Mesendoderm (in vitro differentiated cells): Measurements from ENCODE around the gene COMMD4.

Experiments used
- DNase-seq: peaks from one replicate; pipeline ENCODE4 v3.0.0; 2013
- H2AK5ac ChIP-seq: 2 replicates; pipeline ENCODE4 v1.6.1; 2013; ENCODE audit warnings: low read length, inconsistent platforms
- H2BK120ac ChIP-seq: 2 replicates; pipeline ENCODE4 v1.6.1; 2013; ENCODE audit warnings: low read depth, mild to moderate bottlenecking, low read length, moderate library complexity, mixed read lengths
- H2BK15ac ChIP-seq: replicated peaks from 2 replicates; pipeline ENCODE4 v1.6.1; 2013; ENCODE audit warnings: low read depth, mild to moderate bottlenecking, moderate library complexity
- H2BK5ac ChIP-seq: 2 replicates; pipeline ENCODE4 v1.6.1; 2013; ENCODE audit warnings: low read length, inconsistent platforms
- H3K18ac ChIP-seq: 2 replicates; pipeline ENCODE4 v1.6.1; 2013; ENCODE audit warnings: mild to moderate bottlenecking, low read length, mixed read lengths
- H3K23ac ChIP-seq: one replicate; pipeline ENCODE4 v1.6.1; 2013; ENCODE audit warnings: low read length
- H3K27ac ChIP-seq: 2 replicates; pipeline ENCODE4 v1.5.1; 2013; ENCODE audit warnings: low read depth, mild to moderate bottlenecking, inconsistent platforms, low read length, moderate library complexity
- H3K27me3 ChIP-seq: 2 replicates; pipeline ENCODE4 v1.6.1; 2013; ENCODE audit warnings: low read length, control low read depth, mild to moderate bottlenecking, inconsistent platforms; ENCODE audit not compliant: insufficient read depth, poor library complexity
- H3K36me3 ChIP-seq: 2 replicates; pipeline ENCODE4 v1.6.1; 2013; ENCODE audit warnings: low read length, inconsistent platforms; ENCODE audit not compliant: control insufficient read depth, insufficient read depth
- H3K4ac ChIP-seq: one replicate; pipeline ENCODE4 v1.6.1; 2013; ENCODE audit warnings: low read depth, mild to moderate bottlenecking, low read length, moderate library complexity
- H3K4me1 ChIP-seq: 2 replicates; pipeline ENCODE4 v1.6.1; 2013; ENCODE audit warnings: low read depth, low read length, inconsistent platforms; ENCODE audit not compliant: control insufficient read depth
- H3K4me2 ChIP-seq: 2 replicates; pipeline ENCODE4 v1.6.1; 2013; ENCODE audit warnings: low read length
- H3K4me3 ChIP-seq: 2 replicates; pipeline ENCODE4 v1.5.1; 2013; ENCODE audit warnings: mild to moderate bottlenecking, low read length
- H3K56ac ChIP-seq: one replicate; pipeline ENCODE4 v1.6.1; 2013; ENCODE audit warnings: low read length
- H3K79me1 ChIP-seq: 2 replicates; pipeline ENCODE4 v1.6.1; 2013; ENCODE audit warnings: low read length, inconsistent platforms
- H3K79me2 ChIP-seq: 2 replicates; pipeline ENCODE4 v1.6.1; 2013; ENCODE audit warnings: mild to moderate bottlenecking, low read length; ENCODE audit not compliant: control insufficient read depth, insufficient read depth
- H3K9ac ChIP-seq: 2 replicates; pipeline ENCODE4 v1.6.1; 2013; ENCODE audit warnings: low read length, inconsistent platforms
- H4K5ac ChIP-seq: one replicate; pipeline ENCODE4 v1.6.1; 2013; ENCODE audit warnings: low read length
- H4K8ac ChIP-seq: one replicate; pipeline ENCODE4 v1.6.1; 2013; ENCODE audit warnings: low read depth, mild to moderate bottlenecking, control low read depth, low read length, moderate library complexity
- WGBS: extraction: QIAGEN DNeasy Blood & Tissue Kit; methylation state at CpG from one replicate; pipeline ENCODE4 v1.1.7; 2013; ENCODE audit warnings: low lambda C conversion rate, missing lambda C conversion rate; ENCODE audit not compliant: insufficient coverage; ENCODE audit errors: extremely low coverage; 5-methylcytosine and 5-hydroxymethylcytosine counted together

The COMMD4 gene

GRCh38 chr15:75354454-75354853 is 18.6 kb downstream of the COMMD4 start:
- H4K5ac ChIP-seq, result no peak overlapping the region
- H3K79me1 ChIP-seq, result no peaks in the 10 kb centered on the region
- H3K27ac ChIP-seq, result no peak overlapping the region
- no peak overlapping the region for H2BK120ac ChIP-seq
- no peaks in the 10 kb centered on the region for H3K27me3 ChIP-seq
- no peak overlapping the region for H3K4ac ChIP-seq
- no peaks in the 10 kb centered on the region for H3K4me1 ChIP-seq
- no peak overlapping the region for H3K23ac ChIP-seq
- H3K4me3 ChIP-seq, result no peak overlapping the region
- no peak overlapping the region for H3K18ac ChIP-seq
- H4K8ac ChIP-seq, result no peak overlapping the region
- H3K4me2 ChIP-seq, result no peak overlapping the region
- H3K9ac ChIP-seq, result no peak overlapping the region
- H3K56ac ChIP-seq, result no peak overlapping the region
- no peak overlapping the region for H2BK15ac ChIP-seq
- no CpG with 5 or more reads among the region's 7 CpGs for WGBS
- no peak for DNase-seq
- no peaks in the 10 kb centered on the region for H3K36me3 ChIP-seq
- H2BK5ac ChIP-seq, result no peak overlapping the region
- H2AK5ac ChIP-seq, result no peak overlapping the region
- H3K79me2 ChIP-seq, result no peaks in the 10 kb centered on the region

DNA sequence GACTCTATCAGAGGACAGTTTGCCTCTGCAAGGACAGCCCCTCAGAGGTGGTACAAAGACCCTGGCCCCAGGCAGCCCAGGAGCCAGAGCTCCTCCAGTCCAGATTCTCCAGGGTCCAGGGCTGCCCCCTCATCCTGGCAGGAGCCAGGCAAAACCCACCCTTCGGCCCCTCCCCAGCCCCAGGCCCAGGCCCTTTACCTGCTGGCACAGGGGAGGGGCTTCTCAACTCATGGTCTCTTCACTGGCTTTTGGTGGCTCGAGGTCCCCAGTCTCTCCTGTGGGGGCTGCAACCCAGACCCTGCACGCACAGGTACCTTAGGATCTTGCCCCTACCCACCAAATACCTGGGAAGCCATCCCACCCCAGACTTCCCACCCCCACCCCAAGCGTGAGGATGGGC is 19.5 kb downstream of the COMMD4 start:
- no peak overlapping the region for H3K9ac ChIP-seq
- no peak for DNase-seq
- no peaks in the 10 kb centered on the region for H3K27me3 ChIP-seq
- H2BK15ac ChIP-seq, result no peak overlapping the region
- no peak overlapping the region for H3K27ac ChIP-seq
- no peak overlapping the region for H2AK5ac ChIP-seq
- H3K23ac ChIP-seq, result no peak overlapping the region
- H2BK120ac ChIP-seq, result no peak overlapping the region
- whole genome bisulfite sequencing, result no CpG with 5 or more reads among the region's 4 CpGs
- H3K18ac ChIP-seq, result no peak overlapping the region
- H3K56ac ChIP-seq, result no peak overlapping the region
- H3K79me1 ChIP-seq, result no peaks in the 10 kb centered on the region
- no peak overlapping the region for H4K5ac ChIP-seq
- H3K4me2 ChIP-seq, result no peak overlapping the region
- no peak overlapping the region for H3K4me3 ChIP-seq
- no peak overlapping the region for H3K4ac ChIP-seq
- no peak overlapping the region for H4K8ac ChIP-seq
- no peaks in the 10 kb centered on the region for H3K79me2 ChIP-seq
- no peak overlapping the region for H2BK5ac ChIP-seq
- H3K36me3 ChIP-seq, result no peaks in the 10 kb centered on the region
- H3K4me1 ChIP-seq, result no peaks in the 10 kb centered on the region

DNA sequence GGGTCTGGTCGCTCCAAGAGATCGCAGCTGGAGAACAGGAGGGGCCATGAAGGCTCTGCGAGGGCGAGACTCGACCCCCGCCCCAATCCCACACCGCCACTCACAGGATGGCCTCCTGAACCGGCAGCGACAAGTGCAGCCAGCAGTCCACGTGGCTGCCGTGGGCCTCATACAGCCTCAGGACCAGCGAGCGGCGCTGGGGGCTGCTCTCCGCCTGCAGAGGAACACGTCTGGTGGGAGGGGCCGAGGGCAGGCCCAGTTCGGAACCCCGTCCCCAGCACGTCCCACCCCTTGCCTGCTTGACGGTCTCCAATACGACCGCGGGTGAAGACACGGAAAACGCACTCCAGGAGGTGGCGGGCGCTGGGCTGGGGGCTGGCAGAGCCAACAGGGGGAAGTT is 20.1 kb downstream of the COMMD4 start:
- no peak overlapping the region for H4K8ac ChIP-seq
- no peak overlapping the region for H3K23ac ChIP-seq
- no peak overlapping the region for H2BK5ac ChIP-seq
- no peak overlapping the region for H3K9ac ChIP-seq
- H3K4me2 ChIP-seq, result no peak overlapping the region
- no peaks in the 10 kb centered on the region for H3K4me1 ChIP-seq
- H3K36me3 ChIP-seq, result no peaks in the 10 kb centered on the region
- H4K5ac ChIP-seq, result no peak overlapping the region
- no peak overlapping the region for H2AK5ac ChIP-seq
- no CpG with 5 or more reads among the region's 28 CpGs for WGBS
- H3K27me3 ChIP-seq, result no peaks in the 10 kb centered on the region
- DNase-seq, result no peak
- H3K56ac ChIP-seq, result no peak overlapping the region
- no peak overlapping the region for H3K4me3 ChIP-seq
- no peaks in the 10 kb centered on the region for H3K79me1 ChIP-seq
- no peaks in the 10 kb centered on the region for H3K79me2 ChIP-seq
- no peak overlapping the region for H3K18ac ChIP-seq
- no peak overlapping the region for H3K27ac ChIP-seq
- H3K4ac ChIP-seq, result no peak overlapping the region
- H2BK120ac ChIP-seq, result no peak overlapping the region
- H2BK15ac ChIP-seq, result no peak overlapping the region

DNA sequence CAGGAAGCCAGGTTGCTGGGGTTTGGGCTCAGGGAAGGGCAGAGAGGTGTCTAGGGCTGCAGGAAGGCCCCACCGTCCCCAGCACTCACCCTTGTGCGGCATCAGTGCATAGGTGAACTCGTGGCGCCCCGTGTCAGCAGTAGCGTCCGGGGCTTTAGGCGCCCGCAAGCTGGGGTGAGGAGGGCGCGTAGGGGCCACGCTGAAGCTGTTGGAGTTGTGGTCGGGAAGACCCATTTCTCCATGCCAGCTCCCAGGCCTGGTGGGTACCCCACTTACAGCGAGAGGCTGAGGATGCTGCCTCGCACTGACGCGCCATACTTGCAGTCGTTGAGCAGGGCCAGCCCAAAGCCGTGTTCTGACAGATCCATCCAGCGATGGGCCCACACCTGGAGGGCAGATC is 20.7 kb downstream of the COMMD4 start:
- H2BK5ac ChIP-seq, result no peak overlapping the region
- H3K4me1 ChIP-seq, result no peaks in the 10 kb centered on the region
- H2AK5ac ChIP-seq, result no peak overlapping the region
- no peak overlapping the region for H3K56ac ChIP-seq
- no peak overlapping the region for H3K23ac ChIP-seq
- H3K18ac ChIP-seq, result no peak overlapping the region
- H2BK15ac ChIP-seq, result no peak overlapping the region
- peaks cover 2% of the 10 kb centered on the region for H3K36me3 ChIP-seq
- no peak overlapping the region for H3K4me2 ChIP-seq
- no peak overlapping the region for H2BK120ac ChIP-seq
- no peak overlapping the region for H3K9ac ChIP-seq
- H3K27me3 ChIP-seq, result no peaks in the 10 kb centered on the region
- H4K5ac ChIP-seq, result no peak overlapping the region
- WGBS, result no CpG with 5 or more reads among the region's 20 CpGs
- DNase-seq, result no peak
- H3K79me1 ChIP-seq, result no peaks in the 10 kb centered on the region
- H3K79me2 ChIP-seq, result no peaks in the 10 kb centered on the region
- H4K8ac ChIP-seq, result no peak overlapping the region
- no peak overlapping the region for H3K4ac ChIP-seq
- H3K4me3 ChIP-seq, result no peak overlapping the region
- no peak overlapping the region for H3K27ac ChIP-seq

DNA sequence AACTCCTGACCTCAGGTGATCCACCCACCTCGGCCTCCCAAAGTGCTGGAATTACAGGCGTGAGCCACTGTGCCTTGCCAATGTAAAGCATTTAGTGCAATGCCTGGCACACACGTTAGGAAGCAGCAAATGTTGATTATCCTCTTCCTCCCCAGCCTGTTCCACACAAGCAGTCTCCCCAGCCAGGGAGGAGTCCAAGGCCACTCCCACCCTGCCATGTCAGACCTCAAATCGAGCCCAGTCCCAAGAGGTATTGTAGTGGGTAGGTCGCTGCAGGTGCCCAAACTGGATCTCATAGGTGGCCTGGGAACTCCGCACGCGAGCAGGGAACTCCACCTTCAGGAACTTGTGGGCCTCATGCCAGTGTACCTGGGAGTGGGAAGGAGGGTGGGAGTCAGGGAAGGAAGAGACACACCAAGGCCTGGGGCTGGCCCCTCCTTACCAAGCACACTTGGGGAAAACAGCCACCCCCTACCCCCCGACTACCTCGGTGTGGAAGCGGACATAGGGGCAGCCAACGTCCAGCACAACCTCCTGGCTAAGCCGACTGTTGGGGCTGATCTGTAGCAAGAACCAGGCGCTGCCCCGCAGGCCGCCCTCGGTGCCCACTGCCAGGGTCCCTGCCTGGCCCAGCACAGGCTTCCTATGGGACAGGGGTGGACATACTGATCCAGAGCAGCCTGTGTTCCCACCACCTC is 22.3 kb downstream of the COMMD4 start:
- H3K79me2 ChIP-seq, result no peaks in the 10 kb centered on the region
- H4K5ac ChIP-seq, result no peak overlapping the region
- no peak overlapping the region for H3K9ac ChIP-seq
- H3K27ac ChIP-seq, result no peak overlapping the region
- no peak overlapping the region for H3K4ac ChIP-seq
- no CpG with 5 or more reads among the region's 17 CpGs for WGBS
- no peak overlapping the region for H4K8ac ChIP-seq
- H3K56ac ChIP-seq, result no peak overlapping the region
- no peaks in the 10 kb centered on the region for H3K27me3 ChIP-seq
- DNase-seq, result no peak
- H3K4me1 ChIP-seq, result no peaks in the 10 kb centered on the region
- H2BK15ac ChIP-seq, result no peak overlapping the region
- no peak overlapping the region for H3K23ac ChIP-seq
- no peak overlapping the region for H3K4me2 ChIP-seq
- no peak overlapping the region for H2BK5ac ChIP-seq
- no peak overlapping the region for H3K18ac ChIP-seq
- H2AK5ac ChIP-seq, result no peak overlapping the region
- no peak overlapping the region for H2BK120ac ChIP-seq
- H3K4me3 ChIP-seq, result no peak overlapping the region
- peaks cover 2% of the 10 kb centered on the region for H3K36me3 ChIP-seq
- no peaks in the 10 kb centered on the region for H3K79me1 ChIP-seq
